Glomerular visceral epithelial cell (primary cell): ENCODE results near the gene MICOS13.

Experiments
- DNase-seq: peaks from one replicate; pipeline ENCODE4 v3.0.0-alpha.2; 2016; ENCODE audit errors: extremely low spot score

MICOS13 gene

DNA sequence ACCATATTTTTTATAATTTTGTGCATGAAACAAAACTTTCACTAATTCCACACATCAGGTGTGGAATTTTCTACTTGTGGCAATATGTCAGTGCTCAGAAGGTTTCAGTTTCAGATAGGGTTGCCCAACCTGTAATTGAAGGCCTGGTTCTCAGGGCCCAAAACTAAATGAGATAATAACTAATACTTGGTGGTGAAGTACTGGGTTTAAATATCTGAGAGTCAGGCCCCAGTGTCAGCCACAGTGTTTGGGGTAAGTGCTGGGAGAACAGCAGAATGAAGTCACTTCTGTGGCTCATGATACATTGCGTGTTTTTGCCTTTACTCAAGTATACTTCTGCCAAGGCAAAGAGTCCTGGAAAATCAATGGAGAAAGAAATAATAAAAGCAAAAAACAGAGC, 51.9 kb downstream of the MICOS13 start:
- DNase-seq, result no peak
